Stimulated activated CD4-positive, alpha-beta T cell treated with anti-CD3 and anti-CD28 coated beads, Interleukin-1b, Interleukin-23, amount 100 ng/mL, for 48 hours (primary cell): ENCODE data around the gene MTMR11.
"Not testable (repeated sequence)": the region's sequence is repeated elsewhere in the genome, so short reads cannot be mapped to it uniquely, and the experiment has no call there.

Source experiments
- DNase-seq: peaks from one replicate; pipeline ENCODE4 v3.0.0-alpha.2; 2020

Gene MTMR11

DNA sequence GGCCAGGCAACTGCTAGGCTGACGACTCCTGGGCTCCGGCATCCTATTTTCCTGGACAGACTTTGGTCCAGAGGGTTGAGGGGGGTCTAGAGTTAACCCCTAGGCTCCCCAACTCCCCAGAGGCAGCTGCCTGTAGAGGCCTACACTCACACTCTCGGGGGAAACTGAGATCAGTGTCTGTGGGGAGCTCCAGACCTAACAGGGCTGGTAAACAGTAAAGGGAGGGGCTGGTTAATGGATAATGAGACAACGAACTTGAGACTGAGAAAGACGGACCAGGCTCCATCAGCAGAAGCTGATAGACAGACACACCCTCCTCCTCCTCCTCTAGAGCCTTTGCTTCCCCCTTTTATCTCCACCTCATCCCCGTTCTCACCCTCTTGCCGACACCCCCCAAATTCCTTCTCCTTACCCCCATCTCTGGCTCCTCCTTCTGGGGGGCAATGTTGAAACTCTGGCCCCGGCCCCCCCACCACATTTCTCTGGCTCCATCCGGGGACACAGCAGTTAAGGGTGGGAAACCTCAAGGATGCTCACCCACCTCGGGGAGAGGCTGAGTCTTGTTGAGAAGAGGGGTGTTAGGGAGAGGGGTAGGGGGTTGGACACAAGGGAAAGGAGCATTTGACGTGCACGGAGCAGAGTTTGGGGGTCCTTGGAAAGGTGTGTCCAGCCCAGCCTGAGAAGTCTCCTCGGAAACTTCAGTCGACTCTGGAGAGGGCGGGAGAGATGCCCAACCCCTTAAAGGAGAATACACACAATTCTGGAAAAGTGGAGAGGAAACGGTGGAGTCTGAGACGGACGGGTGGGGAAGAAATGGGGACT, at the start of gene MTMR11:
Gene MTMR11, minus strand, starts transcription at position 710 of the 822 bp plus-strand sequence. Its CDS starts 232 bp downstream, at position 478.
- DNase-seq = no peak

DNA sequence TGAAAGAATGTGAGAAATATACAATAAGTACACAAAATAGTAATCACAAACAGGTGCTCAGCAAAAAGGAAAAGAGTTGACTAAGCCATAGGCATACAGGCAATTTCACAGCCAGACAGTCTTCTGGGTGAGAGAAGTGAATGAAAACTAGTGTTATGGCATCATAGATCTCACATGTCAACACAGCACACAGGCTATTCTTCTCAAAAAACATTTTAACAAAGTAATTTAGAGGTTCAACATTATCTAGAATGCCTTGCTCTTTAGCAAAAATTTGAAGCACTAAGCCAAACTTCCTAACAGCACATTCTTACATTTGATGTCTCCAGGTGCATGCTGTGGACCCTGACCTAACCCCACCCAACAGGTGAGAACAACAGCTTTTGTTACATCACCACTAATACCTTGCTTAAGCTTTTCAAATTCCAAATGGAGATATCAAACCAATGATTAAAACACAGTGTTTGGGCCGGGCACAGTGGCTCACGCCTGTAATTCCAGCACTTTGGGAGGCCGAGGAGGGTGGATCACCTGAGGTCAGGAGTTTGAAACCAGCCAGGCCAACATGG, 43.4 kb upstream of the MTMR11 start:
- no peak for DNase-seq

DNA sequence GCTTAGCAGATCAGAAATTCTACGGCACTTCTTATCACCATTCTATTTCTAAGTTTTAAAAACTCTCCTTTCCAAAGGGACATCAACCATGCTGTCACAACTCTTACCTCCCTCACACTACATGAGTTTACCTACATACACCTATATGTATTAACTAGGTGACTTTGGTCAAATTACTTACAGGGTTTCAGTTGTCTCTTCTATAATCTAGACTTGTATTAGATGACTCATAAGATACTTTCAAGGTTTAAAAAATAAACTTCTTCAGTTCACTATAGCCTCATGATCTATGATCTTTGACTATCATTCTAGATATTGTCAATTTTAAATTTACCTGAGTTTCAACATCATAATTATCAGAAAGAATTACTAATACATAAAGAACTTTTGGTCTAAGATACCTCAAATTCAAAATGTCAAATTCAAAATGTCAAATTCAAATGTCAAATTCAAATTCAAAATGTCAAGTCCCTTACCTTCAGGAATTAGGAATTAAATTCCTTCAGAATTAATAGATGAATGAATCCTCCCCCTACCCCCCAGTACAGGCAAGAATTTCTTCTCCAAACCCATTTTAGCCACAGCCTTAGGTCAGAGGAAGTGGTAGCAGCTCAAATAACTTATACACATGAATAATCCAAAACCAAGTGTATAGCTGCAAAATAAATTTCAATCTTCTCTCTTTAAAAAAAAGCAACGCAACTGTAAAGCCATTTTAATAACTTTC, 42.7 kb upstream of the MTMR11 start:
- no peak for DNase-seq

- no peak for DNase-seq
These were observed 41.9 kb upstream of the MTMR11 start for GRCh38 chr1:149978547-149979023.

DNA sequence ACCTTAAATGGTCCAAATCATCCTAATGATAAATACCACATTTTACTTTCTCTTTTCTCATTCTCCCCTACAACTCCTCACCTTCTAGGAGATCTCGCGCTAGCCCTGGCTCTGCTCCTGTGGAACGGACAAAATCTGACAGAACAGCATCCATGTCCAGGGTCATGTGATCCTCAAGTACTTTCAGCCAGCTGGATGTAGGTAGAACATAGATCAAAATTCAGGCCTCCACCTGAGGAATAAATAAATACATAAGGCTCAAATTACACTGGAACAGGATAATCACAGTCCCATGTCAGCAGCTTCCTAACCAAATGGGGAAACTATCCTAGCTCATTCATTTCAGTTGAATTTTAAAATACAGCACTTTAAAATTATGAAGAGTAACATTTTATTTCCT, 40.7 kb upstream of the MTMR11 start:
- no peak for DNase-seq

DNA sequence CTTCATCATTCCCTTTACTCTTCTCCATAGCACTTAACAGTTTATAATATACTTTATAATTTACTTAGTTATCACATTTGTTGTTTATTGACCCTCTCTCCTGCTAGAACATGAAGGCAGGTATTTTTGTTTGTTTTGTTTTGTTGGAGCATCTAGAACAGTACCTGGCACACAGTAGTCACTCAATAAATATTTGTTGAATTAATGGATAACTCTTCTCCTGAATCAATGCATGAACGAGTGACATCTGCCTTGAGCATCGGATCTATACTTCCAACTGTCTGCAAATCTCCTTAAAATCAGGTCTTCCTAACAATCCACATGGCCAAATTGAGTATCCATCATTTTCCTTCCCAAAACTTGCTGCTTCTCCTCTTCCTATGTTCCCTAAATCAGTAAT, 35.9 kb upstream of the MTMR11 start:
- no peak for DNase-seq

DNA sequence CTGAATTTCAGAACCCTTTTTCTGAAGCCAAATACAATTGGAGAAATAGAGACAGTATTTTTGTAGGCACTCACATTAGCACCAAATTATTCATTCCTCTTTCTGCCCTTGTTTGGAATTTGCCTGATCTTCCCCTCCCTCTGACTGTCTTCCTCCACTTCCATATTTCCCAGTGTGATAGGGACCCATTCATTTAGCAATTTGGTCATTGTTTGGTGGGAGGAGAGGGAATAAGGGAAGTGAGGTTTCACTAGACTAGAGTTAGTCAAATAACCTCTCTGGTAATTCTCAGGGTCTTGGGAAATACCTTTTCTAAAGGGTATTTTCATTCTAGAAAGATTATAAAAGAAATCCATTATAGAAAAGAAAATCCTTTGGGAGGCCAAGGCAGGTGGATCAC, 31.0 kb upstream of the MTMR11 start:
- DNase-seq = no peak

DNA sequence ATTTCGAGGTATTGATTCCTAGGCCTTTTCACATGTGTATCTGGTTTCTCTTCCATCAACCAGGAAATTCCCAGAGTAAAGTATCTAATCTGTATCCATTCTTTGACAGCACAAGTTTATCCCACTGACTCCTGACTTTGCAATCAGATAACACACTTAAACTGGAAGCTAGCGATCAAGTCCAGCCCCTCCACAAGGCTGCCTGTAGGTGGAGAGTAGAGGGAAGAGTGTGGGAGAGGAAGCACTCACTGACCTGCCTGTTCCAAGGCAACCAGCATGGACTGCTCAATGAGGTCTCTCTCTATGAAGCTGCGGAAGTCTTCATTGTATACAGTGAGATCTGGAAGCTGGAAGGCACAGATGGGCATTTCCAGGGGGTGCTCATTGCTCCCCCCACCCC, 30.4 kb upstream of the MTMR11 start:
- no peak for DNase-seq

GRCh38 chr1:149966405-149966804, 29.7 kb upstream of the MTMR11 start:
- no peak for DNase-seq

- no peak for DNase-seq
These were observed 28.8 kb upstream of the MTMR11 start for GRCh38 chr1:149965440-149965839.

DNA sequence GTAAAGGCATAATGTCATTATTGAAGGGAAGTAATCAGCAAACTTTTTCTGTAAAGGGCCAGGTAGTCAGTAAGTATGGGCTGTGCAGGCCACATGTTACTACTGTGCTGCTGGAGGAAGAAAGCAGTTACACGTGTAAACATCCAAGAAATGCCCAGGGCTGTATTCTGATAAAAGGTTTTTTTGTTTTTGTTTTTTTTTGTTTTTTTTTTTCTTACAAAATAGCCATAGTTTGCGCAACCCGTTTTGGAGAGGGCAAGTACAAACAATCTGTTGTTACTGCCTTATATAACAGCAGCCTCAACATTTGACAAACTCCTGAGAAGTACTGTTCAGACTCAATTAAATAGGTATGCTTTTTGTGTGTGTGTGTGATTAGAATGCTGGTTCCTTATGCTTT, 26.7 kb upstream of the MTMR11 start:
- no peak for DNase-seq

GRCh38 chr1:149962736-149963135, 26.1 kb upstream of the MTMR11 start:
- DNase-seq = no peak

DNA sequence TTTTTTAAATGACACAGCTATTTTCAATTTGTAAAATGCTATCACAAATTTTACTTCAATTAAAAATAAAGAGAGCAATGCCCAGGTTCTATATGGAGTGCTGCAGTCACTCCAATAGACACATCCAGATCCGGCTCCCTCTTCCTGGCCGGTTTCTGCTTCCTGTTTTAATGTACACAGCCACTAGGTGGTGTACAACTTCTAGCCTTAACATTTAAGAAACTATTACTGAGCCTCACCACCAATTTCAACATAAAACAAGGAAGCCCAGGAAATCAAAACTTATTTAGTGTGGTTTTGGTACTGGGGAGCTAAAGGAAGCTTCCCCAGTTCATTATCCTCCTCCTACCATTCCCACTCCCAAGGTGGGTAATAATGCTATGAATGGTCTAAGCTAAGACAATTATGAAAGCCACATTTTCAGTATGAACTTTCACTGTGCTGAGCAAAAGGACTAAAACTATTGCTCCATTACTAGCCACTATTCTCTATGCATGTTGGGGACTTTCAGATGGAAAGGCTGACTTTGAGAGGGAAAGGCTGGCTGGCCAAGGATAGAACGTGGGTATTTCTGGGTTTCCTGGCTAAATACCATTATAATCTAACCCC, 25.5 kb upstream of the MTMR11 start:
- peak; percentile 30 for DNase-seq

DNA sequence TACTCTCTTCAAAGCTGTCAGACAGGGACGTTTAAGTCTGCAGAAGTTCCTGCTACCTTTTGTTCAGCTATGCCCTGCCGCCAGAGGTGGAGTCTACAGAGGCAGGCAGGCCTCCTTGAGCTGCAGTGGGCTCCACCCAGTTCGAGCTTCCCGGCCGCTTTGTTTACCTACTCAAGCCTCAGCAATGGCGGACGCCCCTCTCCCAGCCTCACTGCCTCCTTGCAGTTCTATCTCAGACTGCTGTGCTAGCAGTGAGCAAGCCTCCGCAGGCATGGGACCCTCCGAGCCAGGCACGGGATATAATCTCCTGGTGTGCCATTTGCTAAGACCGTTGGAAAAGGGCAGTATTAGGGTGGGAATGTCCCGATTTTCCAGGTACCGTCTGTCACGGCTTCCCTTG, 20.9 kb upstream of the MTMR11 start:
- not testable (repeated sequence) for DNase-seq

DNA sequence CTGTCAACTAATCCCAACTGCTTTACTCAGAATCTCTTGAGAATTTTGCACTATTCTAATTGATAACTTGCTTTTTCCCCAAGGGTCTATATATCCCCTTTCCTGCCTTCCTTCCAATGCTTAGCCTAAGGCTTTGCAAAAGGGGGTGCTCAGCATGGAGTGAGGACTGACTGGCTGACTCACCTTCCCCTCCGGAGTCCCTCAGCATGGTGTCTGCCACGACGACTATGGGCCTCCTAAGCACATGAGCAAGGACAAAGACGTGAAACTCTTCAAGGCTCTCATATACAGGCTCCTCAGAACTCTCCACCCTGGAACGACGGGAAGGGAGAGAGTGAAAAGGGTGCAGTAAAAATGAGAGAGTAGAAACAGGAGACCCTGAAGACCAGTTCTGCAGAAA, 13.2 kb upstream of the MTMR11 start:
- DNase-seq = no peak

GRCh38 chr1:149945206-149945605, 8.5 kb upstream of the MTMR11 start:
- DNase-seq = no peak

DNA sequence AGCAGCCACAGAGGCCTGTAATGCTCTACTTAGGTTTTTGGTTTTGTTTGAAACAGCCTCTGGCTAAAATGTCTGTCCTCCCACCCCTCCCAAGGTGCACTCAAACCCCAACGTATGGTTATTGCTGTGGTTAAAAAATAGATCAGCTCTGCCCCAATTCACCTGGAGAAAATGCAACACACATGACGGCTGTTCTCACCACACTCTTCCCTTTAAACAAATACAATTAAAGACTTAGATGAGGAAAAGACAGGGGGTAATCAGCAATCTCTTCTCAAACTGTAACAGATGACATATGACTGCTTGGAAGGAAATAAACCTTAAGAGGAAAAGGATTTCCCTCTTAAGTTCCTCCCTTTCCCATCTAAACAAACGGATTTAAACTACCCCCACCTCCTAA, 6.2 kb upstream of the MTMR11 start:
- DNase-seq = no peak

- no peak for DNase-seq
These were observed 5.5 kb upstream of the MTMR11 start for GRCh38 chr1:149942207-149942606.

DNA sequence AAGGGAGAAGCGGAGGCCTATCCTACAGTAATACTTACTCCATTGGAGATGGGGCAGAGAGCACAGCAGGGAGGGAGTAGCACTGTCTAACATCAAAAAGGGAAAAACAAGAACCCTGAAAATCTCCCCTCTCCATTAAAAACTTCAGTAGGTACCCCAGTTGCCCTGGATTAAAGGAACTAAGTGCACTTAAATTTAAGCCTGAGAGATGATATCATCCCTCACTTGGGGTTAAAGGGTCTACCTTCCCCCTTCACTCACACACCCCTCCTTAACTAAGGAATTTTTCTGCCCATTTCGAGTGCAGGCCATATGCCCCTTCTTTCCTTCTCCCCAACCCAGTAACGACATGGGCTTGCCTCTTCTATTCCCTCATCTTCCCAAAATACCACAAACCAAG, 3.7 kb upstream of the MTMR11 start:
- no peak for DNase-seq

GRCh38 chr1:149938668-149939003, 2.0 kb upstream of the MTMR11 start:
- DNase-seq = not testable (repeated sequence)

GRCh38 chr1:149937759-149938158, 1.1 kb upstream of the MTMR11 start:
- no peak for DNase-seq

GRCh38 chr1:149936992-149937705, 470 bp upstream of the MTMR11 start:
- DNase-seq = no peak

- no peak for DNase-seq
These were observed 2.3 kb downstream of the MTMR11 start for GRCh38 chr1:149934356-149934755.
